Endothelial cell of umbilical vein (primary cell): ENCODE measurements around the gene GRAMD1B. TPM values are rescaled to one million over a fixed set of nuclear protein-coding genes. Genes with fewer than 3 reads are reported as not detected.

Source experiments
- BruUV-seq: library from RNA; stranded (reverse); fragments of 400-500 nt; replicated peaks from 2 replicates; lab custom pipeline; 2021; lab: Mats Ljungman, UMichigan
- CTCF ChIA-PET: fragments of 300-600, 350-600 bp; sonication (Branson Sonifier 250); formaldehyde crosslinking; loops from one replicate; lab custom pipeline; 2021; ENCODE audit warnings: antibody characterized with exemption, inconsistent platforms; lab: Charles Lee
- POLR2A ChIA-PET: fragments of 300-600, 350-600 bp; sonication (Branson Sonifier 250); formaldehyde crosslinking; loops from one replicate; lab custom pipeline; 2021; ENCODE audit warnings: antibody characterized with exemption, inconsistent platforms; lab: Charles Lee
- DNase-seq: peaks from one replicate; pipeline ENCODE4 v3.0.0-alpha.2; 2011; ENCODE audit warnings: low read depth, low spot score
- FAIRE-seq: peaks from 2 replicates; lab custom pipeline; 2011; peaks lifted over from hg19 to GRCh38; lab: Jason Lieb, UNC
- H2AFZ ChIP-seq: 2 replicates; pipeline ENCODE4 v1.6.0; 2012; ENCODE audit warnings: low read depth, low read length, control low read depth, inconsistent platforms
- H3K27ac ChIP-seq: 2 replicates; pipeline ENCODE4 v1.5.1; 2011; ENCODE audit warnings: low read depth, mild to moderate bottlenecking, control low read depth, low read length, moderate library complexity; ENCODE audit not compliant: insufficient read depth
- H3K27me3 ChIP-seq, 2 experiments: 2 replicates each; pipeline versions ENCODE4 v1.6.0 to v1.6.1; 2011; ENCODE audit warnings: low read length in 2 of 2, mixed read lengths in 1 of 2; ENCODE audit not compliant: control insufficient read depth in 2 of 2, insufficient read depth in 2 of 2
- H3K36me3 ChIP-seq, 2 experiments: 2 replicates in 1 of 2; 3 replicates in 1 of 2; pipeline ENCODE4 v1.5.1; 2011; ENCODE audit warnings: low read length in 2 of 2, mild to moderate bottlenecking in 1 of 2, moderate library complexity in 1 of 2; ENCODE audit not compliant: control insufficient read depth in 2 of 2, insufficient read depth in 2 of 2; ENCODE audit errors: extremely low read depth in 1 of 2
- H3K4me1 ChIP-seq: 3 replicates; pipeline ENCODE4 v1.5.1; 2011; ENCODE audit warnings: mild to moderate bottlenecking, low read length; ENCODE audit not compliant: control insufficient read depth, insufficient read depth; ENCODE audit errors: extremely low read depth
- H3K4me2 ChIP-seq: 2 replicates; pipeline ENCODE4 v1.6.1; 2011; ENCODE audit warnings: low read length, control low read depth, mixed read lengths; ENCODE audit not compliant: insufficient read depth
- H3K4me3 ChIP-seq, 3 experiments: fragments of 200-600 bp in 1 of 3; sonication (generic), shearing (Covaris generic) in 1 of 3; replicated peaks in 1 of 3; 2 replicates each; pipeline ENCODE4 v1.5.1; 2011 to 2016; ENCODE audit warnings: control low read depth in 3 of 3, low read length in 3 of 3, mild to moderate bottlenecking in 2 of 3, inconsistent platforms in 1 of 3, low read depth in 1 of 3, moderate library complexity in 1 of 3; ENCODE audit not compliant: insufficient read depth in 1 of 3
- H3K79me2 ChIP-seq: 2 replicates; pipeline ENCODE4 v1.6.0; 2012; ENCODE audit warnings: low read length, inconsistent platforms; ENCODE audit not compliant: control insufficient read depth, insufficient read depth
- H3K9ac ChIP-seq: replicated peaks from 2 replicates; pipeline ENCODE3; 2011; ENCODE audit warnings: low read length, control low read depth; ENCODE audit not compliant: insufficient read depth; ENCODE audit errors: extremely low read depth
- H3K9me1 ChIP-seq: replicated peaks from 3 replicates; pipeline ENCODE4 v1.6.0; 2011; ENCODE audit warnings: mild to moderate bottlenecking, low read length; ENCODE audit not compliant: control insufficient read depth, insufficient read depth; ENCODE audit errors: extremely low read depth
- H3K9me3 ChIP-seq: replicated peaks from 2 replicates; pipeline ENCODE4 v1.5.1; 2012; ENCODE audit warnings: low read length, inconsistent platforms; ENCODE audit not compliant: control insufficient read depth, insufficient read depth
- H4K20me1 ChIP-seq: replicated peaks from 2 replicates; pipeline ENCODE3; 2011; ENCODE audit warnings: mild to moderate bottlenecking, low read length; ENCODE audit not compliant: control insufficient read depth, insufficient read depth; ENCODE audit errors: extremely low read depth
- EZH2 ChIP-seq: IDR thresholded peaks from 2 replicates; pipeline ENCODE4 v1.6.1; 2012; ENCODE audit warnings: borderline replicate concordance, low read depth, mild to moderate bottlenecking, moderate library complexity, low read length, inconsistent platforms; ENCODE audit not compliant: severe bottlenecking
- FOS ChIP-seq: IDR thresholded peaks from 2 replicates; pipeline ENCODE4 v1.6.1; 2011; ENCODE audit warnings: mild to moderate bottlenecking, low read length, moderate library complexity, borderline replicate concordance; ENCODE audit not compliant: insufficient read depth
- GATA2 ChIP-seq: IDR thresholded peaks from 2 replicates; pipeline ENCODE4 v1.7.0; 2011; ENCODE audit warnings: low read depth, mild to moderate bottlenecking, moderate library complexity, mixed read lengths, low read length; ENCODE audit not compliant: insufficient read length, insufficient read depth
- JUN ChIP-seq: IDR thresholded peaks from 2 replicates; pipeline ENCODE4 v1.6.1; 2011; ENCODE audit warnings: borderline replicate concordance, low read depth; ENCODE audit not compliant: insufficient read length, insufficient read depth
- MYC ChIP-seq: IDR thresholded peaks from one replicate; pipeline ENCODE4 v1.6.1; 2011; ENCODE audit warnings: mild to moderate bottlenecking, low read depth, low read length
- POLR2A ChIP-seq: IDR thresholded peaks from 2 replicates; pipeline ENCODE4 v1.6.1; 2012; ENCODE audit warnings: low read depth, mild to moderate bottlenecking, control low read depth, low read length
- POLR2AphosphoS5 ChIP-seq: IDR thresholded peaks from 2 replicates; pipeline ENCODE4 v1.6.1; 2012; ENCODE audit warnings: low read depth, mild to moderate bottlenecking, control low read depth, low read length, moderate library complexity; ENCODE audit not compliant: insufficient read depth
- dilution Hi-C: fragments of 300-500 bp; cut with MboI; formaldehyde crosslinking; loops from one replicate; pipeline ENCODE4 v1.15.0; 2019; ENCODE audit warnings: low sequenced_read_pairs; ENCODE audit not compliant: extremely low pct_ligation_motif_present
- intact Hi-C: fragments of 100-400 bp; cut with micrococcal nuclease; formaldehyde crosslinking; loops from one replicate; pipeline ENCODE4 v1.10.0; 2022
- polyA plus RNA-seq, 4 experiments: library from polyadenylated mRNA; depleted of rRNA in 3 of 4; stranded (reverse) in 3 of 4; unstranded in 1 of 4; fragments of >200 nt; gene quantifications; 2 replicates each; pipeline versions ENCODE4 v1.2.1 to v1.2.3, GENCODE V29; 2011 to 2012; ENCODE audit warnings: missing spikeins in 1 of 4
- total RNA-seq: library from RNA; stranded (reverse); gene quantifications from 2 replicates; pipeline ENCODE4 v1.2.3, GENCODE V29; 2021
- TF ChIP-seq, protein P1 (sequence below): IDR thresholded peaks from 2 replicates; pipeline ENCODE4 v1.6.1; 2011; ENCODE audit not compliant: insufficient read depth, insufficient read length
- TF ChIP-seq, protein P2 (sequence below), 2 donors: IDR thresholded peaks; 1 replicate in 1 of 2; 2 replicates in 1 of 2; pipeline ENCODE4 v1.5.1; 2011; ENCODE audit warnings: low read length in 2 of 2, mild to moderate bottlenecking in 2 of 2, moderate library complexity in 2 of 2, control low read depth in 1 of 2, inconsistent platforms in 1 of 2, low read depth in 1 of 2; ENCODE audit not compliant: insufficient read depth in 1 of 2; ENCODE audit errors: extremely low read depth in 1 of 2

The GRAMD1B gene
- total and polyA plus RNA-seq, 2 donors (not counting 3 experiments of a cell fraction or from before 2014, with no cell fraction given): 5.1 to 11.1 TPM

DNA sequence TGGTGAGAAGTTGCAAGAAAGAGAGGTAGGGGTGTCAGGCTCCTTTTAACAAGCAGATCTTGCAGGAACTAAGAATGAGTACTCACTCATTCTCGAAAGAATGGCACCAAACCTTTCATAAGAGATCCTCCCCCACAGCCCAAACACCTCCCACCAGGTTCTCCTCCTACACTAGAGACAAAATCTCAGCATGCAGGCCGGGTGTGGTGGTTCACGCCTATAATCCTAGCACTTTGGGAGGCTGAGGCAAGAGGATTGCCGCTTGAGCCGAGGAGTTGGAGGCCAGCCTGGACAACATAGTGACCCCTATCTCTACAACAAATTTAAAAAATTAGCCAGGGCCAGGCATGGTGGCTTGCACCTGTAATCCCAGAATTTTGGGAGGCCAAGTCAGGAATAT is 11.1 kb downstream of the GRAMD1B start:
- no peaks in the 10 kb centered on the region for H3K9me3 ChIP-seq
- TF ChIP-seq FOS (no peak), MYC (no peak), JUN (no peak), EZH2 (no peak), POLR2A (no peak), GATA2 (no peak), POLR2AphosphoS5 (no peak)
- TF ChIP-seq, protein P1, sequence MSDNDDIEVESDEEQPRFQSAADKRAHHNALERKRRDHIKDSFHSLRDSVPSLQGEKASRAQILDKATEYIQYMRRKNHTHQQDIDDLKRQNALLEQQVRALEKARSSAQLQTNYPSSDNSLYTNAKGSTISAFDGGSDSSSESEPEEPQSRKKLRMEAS: no peak
- TF ChIP-seq, protein P2, sequence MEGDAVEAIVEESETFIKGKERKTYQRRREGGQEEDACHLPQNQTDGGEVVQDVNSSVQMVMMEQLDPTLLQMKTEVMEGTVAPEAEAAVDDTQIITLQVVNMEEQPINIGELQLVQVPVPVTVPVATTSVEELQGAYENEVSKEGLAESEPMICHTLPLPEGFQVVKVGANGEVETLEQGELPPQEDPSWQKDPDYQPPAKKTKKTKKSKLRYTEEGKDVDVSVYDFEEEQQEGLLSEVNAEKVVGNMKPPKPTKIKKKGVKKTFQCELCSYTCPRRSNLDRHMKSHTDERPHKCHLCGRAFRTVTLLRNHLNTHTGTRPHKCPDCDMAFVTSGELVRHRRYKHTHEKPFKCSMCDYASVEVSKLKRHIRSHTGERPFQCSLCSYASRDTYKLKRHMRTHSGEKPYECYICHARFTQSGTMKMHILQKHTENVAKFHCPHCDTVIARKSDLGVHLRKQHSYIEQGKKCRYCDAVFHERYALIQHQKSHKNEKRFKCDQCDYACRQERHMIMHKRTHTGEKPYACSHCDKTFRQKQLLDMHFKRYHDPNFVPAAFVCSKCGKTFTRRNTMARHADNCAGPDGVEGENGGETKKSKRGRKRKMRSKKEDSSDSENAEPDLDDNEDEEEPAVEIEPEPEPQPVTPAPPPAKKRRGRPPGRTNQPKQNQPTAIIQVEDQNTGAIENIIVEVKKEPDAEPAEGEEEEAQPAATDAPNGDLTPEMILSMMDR (IDR thresholded peaks at IDR 0.05; ENCODE audit: extremely low read depth in 1 of 2, insufficient read depth in 1 of 2, low read depth in 1 of 2, low read length in 2 of 2): no peak
- H3K9me1 ChIP-seq: no peaks in the 10 kb centered on the region
- no peaks in the 10 kb centered on the region for H3K79me2 ChIP-seq
- no TSS peak for BruUV-seq
- FAIRE-seq (no peak), DNase-seq (no peak)
- intact Hi-C loops: no loop called here
- ChIA-PET POLR2A (no interaction called here), CTCF (interaction anchor here (3.5 kb wide), 1 partner anchor 34 kb away, joined by 19 read pairs; no protein-coding TSS in a partner anchor)
- H4K20me1 ChIP-seq: no peaks in the 10 kb centered on the region
- H3K4me2 ChIP-seq: no peak overlapping the region
- dilution Hi-C loops: no loop called here
- no peaks in the 10 kb centered on the region for H3K36me3 ChIP-seq
- H3K9ac ChIP-seq: no peak overlapping the region
- no peak overlapping the region for H2AFZ ChIP-seq
- H3K4me1 ChIP-seq: no peaks in the 10 kb centered on the region
- no peak overlapping the region for H3K27ac ChIP-seq
- no peak overlapping the region for H3K4me3 ChIP-seq
- no peaks in the 10 kb centered on the region for H3K27me3 ChIP-seq
